ENCODE data around the gene PARVB.
A peak's percentile ranks its signal among the peaks of the same experiment; 100 is the strongest.

PARVB gene

DNA sequence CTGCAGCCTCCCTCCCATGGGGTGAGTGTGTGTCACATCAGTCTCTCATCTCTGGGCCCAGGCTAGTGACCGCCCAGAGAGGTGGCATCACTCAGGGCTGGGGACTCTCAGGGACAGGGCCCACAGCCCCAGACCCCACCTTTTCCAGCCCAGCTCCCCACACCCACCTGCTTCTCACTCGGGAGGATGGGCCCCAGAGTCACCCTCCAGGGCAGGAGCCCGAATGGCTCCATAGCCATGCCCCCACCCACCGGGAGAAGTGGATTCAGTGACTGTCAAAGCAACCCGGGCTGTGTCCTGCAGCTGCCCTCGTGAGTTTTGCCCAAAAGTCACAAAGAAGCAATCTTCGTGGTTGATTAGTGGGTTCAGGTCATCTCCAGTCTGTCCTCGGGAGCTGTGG, 182.6 kb downstream of the PARVB start:
- no peak for DNase-seq

GRCh38 chr22:44207173-44207980, 183.3 kb downstream of the PARVB start:
- no peak for DNase-seq

DNA sequence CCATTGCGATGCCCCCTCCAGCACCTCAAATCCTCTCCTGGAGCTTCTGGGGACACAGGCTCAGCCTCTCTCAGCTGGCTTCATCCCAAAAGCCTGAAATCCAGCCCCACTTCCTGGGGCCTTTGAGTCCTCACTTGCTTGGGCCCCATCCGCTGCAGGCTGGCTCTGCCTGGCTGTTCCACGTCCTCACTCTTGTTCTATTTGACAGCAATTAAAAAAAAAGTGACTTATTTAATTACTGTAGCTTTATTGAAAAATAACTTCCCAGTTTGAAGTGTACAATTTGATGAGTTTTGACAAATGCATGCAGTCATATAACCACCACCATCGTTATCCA, 183.8 kb downstream of the PARVB start:
- no peak for DNase-seq

DNA sequence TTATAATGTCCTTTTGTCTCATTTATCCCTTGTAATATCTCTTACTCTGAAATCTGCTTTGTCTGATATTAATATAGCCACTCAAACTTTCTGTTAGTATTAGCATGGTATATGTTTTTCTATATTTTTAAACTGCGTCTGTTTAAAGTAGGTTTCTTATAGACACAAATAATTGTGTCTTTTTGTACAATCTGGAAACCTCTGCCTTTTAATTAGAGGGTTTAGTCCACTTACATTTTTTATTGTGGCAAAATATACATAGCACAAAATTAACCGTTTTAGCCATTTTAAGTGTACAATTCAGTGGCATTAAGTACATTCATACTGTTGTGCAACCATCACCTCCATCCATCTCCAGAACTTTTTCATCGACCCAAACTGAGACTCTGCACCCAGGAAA, 185.2 kb downstream of the PARVB start:
- DNase-seq = no peak

- peak; percentile 16 for DNase-seq
Measured at GRCh38 chr22:44210722-44211121, 186.6 kb downstream of the PARVB start.

- DNase-seq = no peak
Measured at GRCh38 chr22:44211256-44211945, 187.3 kb downstream of the PARVB start.

GRCh38 chr22:44211946-44212930, 188.1 kb downstream of the PARVB start:
- DNase-seq = no peak

- no peak for DNase-seq
Measured at GRCh38 chr22:44212936-44213335, 188.8 kb downstream of the PARVB start.

DNA sequence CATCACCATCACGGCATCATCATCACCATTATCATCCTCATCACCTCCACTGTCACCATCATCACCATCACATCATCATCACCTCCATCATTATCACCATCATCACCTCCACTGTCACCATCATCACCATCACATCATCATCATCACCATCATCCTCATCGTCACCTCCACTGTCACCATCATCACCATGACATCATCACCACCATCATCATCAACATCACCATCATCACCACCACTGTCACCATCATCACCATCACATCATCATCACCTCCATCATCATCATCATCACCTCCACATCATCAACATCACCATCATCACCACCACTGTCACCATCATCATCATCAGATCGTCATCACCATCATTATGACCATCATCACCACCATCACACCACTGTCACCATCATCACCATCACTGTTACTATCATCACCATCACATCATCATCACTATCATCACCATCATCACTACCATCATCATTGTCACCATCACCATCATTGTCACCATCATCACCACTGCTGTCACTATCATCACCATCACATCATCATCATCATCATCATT, 189.5 kb downstream of the PARVB start:
- DNase-seq = no peak

DNA sequence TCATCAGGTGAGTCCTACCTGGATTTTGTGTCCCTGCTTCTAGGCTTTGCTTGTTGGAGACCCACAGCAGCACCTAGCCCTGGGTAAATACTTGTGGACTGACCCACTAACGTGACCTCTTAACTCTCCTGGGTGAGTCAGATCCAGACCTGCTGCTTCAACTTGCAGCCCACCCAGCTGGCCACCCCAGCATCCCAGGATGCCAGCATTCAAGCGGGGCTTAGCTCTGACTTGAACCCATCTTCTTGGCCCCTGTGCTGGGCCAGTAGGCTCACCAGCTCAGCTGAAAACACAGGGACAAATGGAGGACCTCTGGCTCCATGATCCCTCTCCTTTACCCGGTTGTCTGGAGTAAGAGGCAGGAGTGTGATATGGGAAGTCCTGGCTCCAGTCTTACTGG, 190.1 kb downstream of the PARVB start:
- no peak for DNase-seq

DNA sequence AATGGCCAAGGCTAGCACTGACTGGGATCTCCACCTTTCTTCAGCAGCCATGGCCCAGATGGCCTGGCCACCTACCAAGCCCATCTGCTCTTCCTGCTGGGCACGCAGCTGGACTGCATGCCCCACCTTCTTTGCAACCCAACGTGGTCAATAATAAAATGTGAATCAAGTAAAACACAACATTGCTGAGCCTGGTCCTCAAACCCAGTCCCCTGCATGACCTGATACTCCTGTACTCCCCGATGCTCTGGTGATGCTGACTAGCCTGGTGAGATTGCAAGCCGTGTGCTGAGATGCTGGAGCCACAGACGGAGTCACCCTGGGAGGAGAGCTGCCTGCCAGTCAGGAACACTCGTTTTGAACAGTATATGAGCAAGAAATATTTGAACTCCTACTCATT, 190.7 kb downstream of the PARVB start:
- DNase-seq = no peak

DNA sequence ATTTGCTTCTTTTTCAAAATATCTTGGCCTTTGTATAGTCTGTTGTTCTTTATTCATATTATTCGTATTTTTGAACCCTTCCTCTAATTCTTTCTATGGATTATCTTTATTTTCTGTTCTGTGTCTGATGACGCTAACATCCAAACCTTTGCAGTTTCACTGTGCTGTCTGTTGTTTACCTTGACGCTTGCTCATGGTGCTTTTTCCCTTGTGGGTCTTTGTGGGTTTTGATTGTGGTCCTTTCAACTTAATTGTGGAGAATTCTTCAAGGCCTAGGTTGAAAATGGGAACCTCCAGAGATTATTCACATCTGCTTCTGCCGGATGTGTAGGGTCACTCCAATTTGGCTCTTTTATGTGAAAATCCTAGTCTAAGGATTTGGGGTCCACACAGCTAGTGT, 191.2 kb downstream of the PARVB start:
- DNase-seq = no peak

- no peak for DNase-seq
Measured at GRCh38 chr22:44217346-44217745, 193.2 kb downstream of the PARVB start.

DNA sequence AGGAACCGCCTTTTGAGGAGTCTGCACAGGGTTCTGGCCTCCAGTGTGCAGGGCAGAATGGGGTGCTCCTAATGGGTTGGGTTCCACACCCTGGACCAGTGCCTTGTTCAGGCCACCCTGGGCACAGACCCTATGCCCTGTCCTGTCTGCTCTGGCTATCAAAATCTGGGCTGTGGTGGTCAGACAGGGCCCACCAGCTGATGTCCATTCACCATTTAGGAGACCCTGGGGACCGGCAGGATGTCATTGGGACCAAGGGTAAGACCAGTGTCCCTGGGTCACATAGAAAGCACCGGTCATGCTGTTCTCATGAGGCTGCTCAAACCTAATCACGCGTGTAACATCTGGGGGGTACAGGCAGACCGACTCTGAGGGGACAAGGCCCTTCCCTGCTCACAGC, 194.0 kb downstream of the PARVB start:
- no peak for DNase-seq

DNA sequence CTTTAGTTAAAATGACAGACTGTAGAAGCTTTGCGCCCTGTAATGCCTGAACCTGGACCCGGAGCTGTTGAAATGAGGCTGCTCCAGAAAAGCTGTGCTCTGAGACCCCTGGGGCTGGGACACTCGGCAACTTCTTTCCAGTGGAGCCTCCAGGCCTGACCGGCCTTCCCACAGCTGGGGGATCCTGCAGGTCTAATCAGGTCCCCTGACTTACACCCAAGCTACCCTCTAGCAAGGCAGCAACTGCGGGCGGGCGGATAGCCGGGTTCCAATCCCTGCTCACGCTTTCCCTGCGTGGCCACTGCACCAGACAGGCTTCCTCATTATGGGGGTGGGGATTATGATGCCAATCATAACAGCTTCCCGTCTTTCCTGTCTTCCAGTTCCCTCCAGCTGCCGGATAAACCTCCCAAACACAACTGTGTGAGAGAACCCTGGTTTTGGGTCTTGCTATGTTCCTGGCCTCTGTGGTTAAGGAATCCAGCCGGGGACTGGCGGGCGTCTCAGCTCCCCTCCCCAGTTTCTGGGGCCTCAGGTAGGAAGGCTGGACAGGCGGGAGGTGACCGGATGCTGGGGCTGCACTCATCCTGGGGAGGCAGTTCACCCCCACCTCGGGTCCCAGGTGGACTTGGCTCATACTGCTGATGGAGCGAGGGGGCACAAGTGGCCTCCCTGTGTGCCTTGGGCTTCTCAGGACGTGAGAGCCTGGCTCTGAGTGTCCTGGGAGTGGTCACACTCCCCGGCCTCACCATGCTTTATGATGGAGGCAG, 195.2 kb downstream of the PARVB start:
- DNase-seq = no peak

DNA sequence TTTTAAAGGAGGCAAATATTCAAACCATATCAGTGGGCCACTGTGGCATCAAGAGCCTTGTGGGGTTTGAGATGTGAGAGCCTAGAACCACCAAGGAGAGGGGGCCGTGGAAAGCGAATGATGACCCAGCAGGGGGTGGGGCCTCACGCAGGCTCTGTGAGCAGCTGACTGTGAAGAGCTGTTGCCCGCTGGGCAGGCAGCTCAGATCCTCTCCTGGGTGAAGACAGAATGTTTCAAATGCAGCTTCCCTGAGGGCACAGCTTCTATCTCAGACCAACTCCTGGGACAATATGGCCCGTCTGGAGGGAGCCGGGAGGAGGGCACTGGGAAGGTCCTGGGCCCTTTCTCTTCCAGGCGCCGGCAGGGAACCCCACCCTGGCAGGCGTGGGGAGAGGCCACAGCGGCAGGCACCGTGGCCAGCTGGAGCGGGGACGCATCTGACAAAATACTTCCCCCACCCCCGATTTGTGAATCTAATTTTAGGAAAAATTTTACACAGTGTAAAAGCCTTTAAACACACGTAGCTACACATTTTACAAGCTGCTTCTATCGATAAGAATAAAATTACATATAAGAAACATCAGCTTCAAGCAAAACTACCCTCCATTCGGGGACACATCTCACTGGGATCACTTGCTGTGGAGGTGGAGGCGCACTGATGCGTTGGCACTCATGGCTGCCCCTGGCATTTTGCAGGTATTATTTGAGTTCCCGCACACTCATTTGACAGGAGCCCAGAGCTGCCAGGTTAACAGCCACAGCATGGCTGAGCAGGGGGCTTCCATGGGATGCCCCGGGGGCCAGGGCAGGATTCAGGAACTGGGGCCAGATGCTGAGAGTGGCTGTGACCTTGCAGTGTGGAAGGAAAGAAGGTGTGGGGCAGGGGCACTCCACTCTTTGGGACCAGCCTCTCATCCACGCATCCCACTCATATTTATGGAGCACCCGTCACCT, 196.9 kb downstream of the PARVB start:
- no peak for DNase-seq

DNA sequence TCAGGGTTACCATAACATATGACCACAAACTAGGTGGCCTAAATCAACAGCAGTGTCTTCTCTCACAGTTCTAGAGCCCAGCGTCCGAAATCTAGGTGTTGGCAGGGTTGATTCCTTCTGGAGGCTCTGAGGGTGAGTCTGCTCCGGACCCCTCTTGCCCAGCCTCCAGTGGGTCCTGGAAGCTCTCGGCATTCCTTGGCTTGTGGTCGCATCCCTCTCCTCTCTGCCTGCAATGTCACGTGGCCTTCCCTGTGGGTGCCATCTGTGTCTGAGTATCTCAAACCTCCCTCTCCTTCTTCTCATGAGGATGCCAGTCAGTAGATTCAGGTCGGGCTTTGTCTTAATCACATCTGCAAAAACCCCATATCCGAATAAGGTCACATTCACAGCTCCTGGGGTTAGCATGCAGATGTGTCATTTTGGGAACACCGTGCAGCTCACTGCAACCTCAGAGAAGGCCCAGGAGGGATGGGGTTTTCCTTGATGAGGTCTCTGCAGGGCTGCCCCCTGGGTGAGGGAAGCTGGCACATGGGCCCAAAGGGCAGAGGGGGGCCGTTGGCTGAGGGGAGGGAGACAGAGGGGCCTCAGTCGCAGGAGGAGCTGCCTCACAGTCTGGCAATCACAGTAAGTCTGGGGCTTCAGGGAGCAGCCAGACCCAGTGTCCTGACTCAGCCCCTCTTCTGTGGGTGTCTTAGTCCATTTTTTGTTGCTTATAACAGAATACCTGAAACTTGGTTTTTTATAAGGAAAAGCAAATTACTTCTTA, 197.8 kb downstream of the PARVB start:
- DNase-seq = no peak
